Spleen (tissue), 11 donors: ENCODE results near the gene STXBP6. TPM values are rescaled to one million over a fixed set of nuclear protein-coding genes. Genes with fewer than 3 reads are reported as not detected.
"Not testable (repeated sequence)": the region's sequence is repeated elsewhere in the genome, so short reads cannot be mapped to it uniquely, and the experiment has no call there.

Experiments used
- DNase-seq: peaks from one replicate; pipeline ENCODE4 v3.0.0-alpha.2; 2020
- H3K27ac ChIP-seq, 8 donors: fragments of 200-600 bp; sonication (generic) in 7 of 8; 1 replicate in 4 of 8; 2 replicates in 4 of 8; pipeline versions ENCODE4 v1.5.0 to v1.8.0; 2016 to 2021; ENCODE audit warnings: inconsistent platforms in 4 of 8, mild to moderate bottlenecking in 4 of 8, moderate library complexity in 1 of 8
- H3K27me3 ChIP-seq, 7 donors: fragments of 200-600 bp; sonication (generic) in 6 of 7; replicated peaks in 1 of 7; 1 replicate in 4 of 7; 2 replicates in 3 of 7; pipeline versions ENCODE4 v1.5.0 to v1.8.0; 2016 to 2021; ENCODE audit warnings: inconsistent platforms in 3 of 7, mild to moderate bottlenecking in 1 of 7
- H3K36me3 ChIP-seq, 6 donors: fragments of 200-600 bp; sonication (generic) in 5 of 6; 1 replicate in 4 of 6; 2 replicates in 2 of 6; pipeline versions ENCODE4 v1.5.0 to v1.8.0; 2016 to 2021; ENCODE audit warnings: inconsistent platforms in 2 of 6
- H3K4me1 ChIP-seq, 6 donors: fragments of 200-600 bp; sonication (generic) in 5 of 6; 1 replicate in 3 of 6; 2 replicates in 3 of 6; pipeline versions ENCODE4 v1.5.0 to v1.8.0; 2016 to 2021; ENCODE audit warnings: inconsistent platforms in 3 of 6
- H3K4me3 ChIP-seq, 8 donors: fragments of 200-600 bp; sonication (generic) in 7 of 8; 1 replicate in 4 of 8; 2 replicates in 4 of 8; pipeline versions ENCODE4 v1.5.0 to v1.8.0; 2016 to 2021; ENCODE audit warnings: inconsistent platforms in 4 of 8, mild to moderate bottlenecking in 4 of 8, moderate library complexity in 2 of 8
- H3K9me3 ChIP-seq, 8 donors: fragments of 200-600 bp; sonication (generic) in 7 of 8; 1 replicate in 4 of 8; 2 replicates in 4 of 8; pipeline versions ENCODE4 v1.5.0 to v1.8.0; 2016 to 2021; ENCODE audit warnings: inconsistent platforms in 4 of 8
- POLR2A ChIP-seq, 3 donors: fragments of 450-650 bp; IDR thresholded peaks; one replicate each; pipeline ENCODE4 v1.5.1; 2017; ENCODE audit warnings: antibody characterized with exemption in 3 of 3, mild to moderate bottlenecking in 1 of 3
- POLR2AphosphoS5 ChIP-seq, 3 donors: sonication (generic); formaldehyde crosslinking; IDR thresholded peaks; one replicate each; pipeline ENCODE4 v1.5.1; 2017; ENCODE audit warnings: antibody characterized with exemption in 3 of 3
- WGBS, 5 donors: extraction: QIAGEN DNeasy Blood & Tissue Kit in 3 of 5; methylation state at CpG; one replicate each; pipeline versions ENCODE4 v1.1.5 to v1.1.7; 2013 to 2018; 5-methylcytosine and 5-hydroxymethylcytosine counted together
- intact Hi-C: fragments of 100-400 bp; cut with DNase I; formaldehyde crosslinking; loops from one replicate; pipeline ENCODE4 v1.15.0; 2023; ENCODE audit warnings: low total_unique reads
- polyA plus RNA-seq, 3 donors: library from polyadenylated mRNA; stranded (reverse); fragments of 200-250 nt; gene quantifications; one replicate each; pipeline ENCODE4 v1.2.1, GENCODE V29; 2013
- total RNA-seq, 7 donors: library from RNA; depleted of rRNA in 3 of 7; stranded (reverse); fragments of >200 nt in 3 of 7; fragmentation: NEBNext Ultra II Directional in 4 of 7; extraction: Animal tissue kit (Norgen Biotek cat#: 25700) in 4 of 7; gene quantifications; one replicate each; pipeline versions ENCODE4 v1.1.0 to v1.2.1, GENCODE V29; 2016 to 2021
- TF ChIP-seq, protein P1 (sequence below), 11 experiments: fragments of 200-600 bp in 7 of 11; fragments of 450-650 bp in 4 of 11; sonication (generic) in 4 of 11; IDR thresholded peaks in 8 of 11; conservative IDR thresholded peaks in 3 of 11; 1 replicate in 7 of 11; 2 replicates in 4 of 11; pipeline versions ENCODE4 v1.4.0 to v1.8.0; 2016 to 2021; ENCODE audit warnings: antibody characterized with exemption in 11 of 11, inconsistent platforms in 4 of 11, mild to moderate bottlenecking in 1 of 11
- donor health status: healthy with polysubstance abuse.
- donor health status: DM: no; HTN: no; CAD: no; lungs with moderate emphysema.
- donor health status: DM: no; HTN: no; CAD: no.
- donor health status: Bipolar disorder and iron deficiency.
- donor health status: healthy.
- donor health status: DM: no; HTN: no; CAD: no.
- donor health status: DM: yes; HTN: yes; CAD: no.

STXBP6 gene
- total and polyA plus RNA-seq, 10 donors = 0.76 to 1.4 (median 0.87) TPM

- Histone ChIP-seq H3K27ac (no peak overlapping the region), H3K9me3 (no peaks in the 10 kb centered on the region), H3K27me3 (no peaks in the 10 kb centered on the region), H3K4me1 (no peaks in the 10 kb centered on the region), H3K36me3 (no peaks in the 10 kb centered on the region), H3K4me3 (no peak overlapping the region)
- no peak for DNase-seq
- intact Hi-C loops = no loop called here
- WGBS, 5 donors = 60 to 72% (median 67%) methylated on average over 4 of the region's 4 CpGs
- TF ChIP-seq POLR2A (IDR thresholded peaks at IDR 0.05) (no peak), POLR2AphosphoS5 (IDR thresholded peaks at IDR 0.05) (no peak)
- TF ChIP-seq, protein P1, sequence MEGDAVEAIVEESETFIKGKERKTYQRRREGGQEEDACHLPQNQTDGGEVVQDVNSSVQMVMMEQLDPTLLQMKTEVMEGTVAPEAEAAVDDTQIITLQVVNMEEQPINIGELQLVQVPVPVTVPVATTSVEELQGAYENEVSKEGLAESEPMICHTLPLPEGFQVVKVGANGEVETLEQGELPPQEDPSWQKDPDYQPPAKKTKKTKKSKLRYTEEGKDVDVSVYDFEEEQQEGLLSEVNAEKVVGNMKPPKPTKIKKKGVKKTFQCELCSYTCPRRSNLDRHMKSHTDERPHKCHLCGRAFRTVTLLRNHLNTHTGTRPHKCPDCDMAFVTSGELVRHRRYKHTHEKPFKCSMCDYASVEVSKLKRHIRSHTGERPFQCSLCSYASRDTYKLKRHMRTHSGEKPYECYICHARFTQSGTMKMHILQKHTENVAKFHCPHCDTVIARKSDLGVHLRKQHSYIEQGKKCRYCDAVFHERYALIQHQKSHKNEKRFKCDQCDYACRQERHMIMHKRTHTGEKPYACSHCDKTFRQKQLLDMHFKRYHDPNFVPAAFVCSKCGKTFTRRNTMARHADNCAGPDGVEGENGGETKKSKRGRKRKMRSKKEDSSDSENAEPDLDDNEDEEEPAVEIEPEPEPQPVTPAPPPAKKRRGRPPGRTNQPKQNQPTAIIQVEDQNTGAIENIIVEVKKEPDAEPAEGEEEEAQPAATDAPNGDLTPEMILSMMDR (IDR thresholded peaks at IDR 0.05 in 8 of 11, conservative IDR thresholded peaks at IDR 0.05 in 3 of 11) = no peak
These were observed 210.9 kb downstream of the STXBP6 start for GRCh38 chr14:24838945-24839616.

DNA sequence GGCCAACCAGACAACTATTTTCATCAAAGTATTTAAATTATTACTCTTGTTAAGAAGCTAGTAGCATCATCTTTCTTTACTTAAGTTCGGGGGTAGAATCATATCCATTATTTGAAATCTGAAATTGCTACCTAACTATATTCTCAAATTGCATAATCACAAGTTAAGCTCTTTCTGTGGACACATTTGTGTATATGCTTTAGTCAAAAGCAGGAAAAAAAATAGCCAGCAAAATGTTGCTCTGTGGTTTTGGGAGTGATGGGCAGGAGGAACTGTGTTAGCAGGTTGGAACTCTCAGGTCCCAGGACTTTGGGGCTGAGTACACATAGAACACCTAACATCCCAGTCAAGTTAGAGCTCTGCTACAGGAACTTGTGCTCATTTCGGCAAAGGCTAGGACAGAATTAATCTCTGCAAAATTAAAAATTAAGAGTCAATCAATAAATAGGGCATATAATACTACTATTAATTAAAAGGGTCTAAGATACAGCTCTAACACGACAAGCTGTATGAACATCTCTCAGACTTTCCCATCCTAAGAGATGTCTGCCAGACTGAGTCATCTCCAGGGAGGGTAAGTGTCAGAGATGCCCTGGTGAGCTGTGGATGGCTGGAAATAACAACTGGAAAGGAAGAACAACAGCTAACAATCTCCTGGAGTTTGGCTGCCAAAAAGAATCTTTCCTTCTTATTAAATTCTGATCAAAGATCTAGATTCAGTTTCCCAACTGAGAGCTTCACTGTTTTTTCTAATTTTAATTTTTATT is 212.5 kb downstream of the STXBP6 start:
- Histone ChIP-seq H3K4me3 (no peak overlapping the region), H3K27me3 (no peaks in the 10 kb centered on the region), H3K9me3 (no peaks in the 10 kb centered on the region), H3K36me3 (no peaks in the 10 kb centered on the region), H3K27ac (no peak overlapping the region), H3K4me1 (no peaks in the 10 kb centered on the region)
- DNase-seq = no peak
- intact Hi-C loops = no loop called here
- TF ChIP-seq POLR2AphosphoS5 (IDR thresholded peaks at IDR 0.05) = no peak
- no peak for TF ChIP-seq POLR2A (IDR thresholded peaks at IDR 0.05)
- TF ChIP-seq, protein P1 (IDR thresholded peaks at IDR 0.05 in 8 of 11, conservative IDR thresholded peaks at IDR 0.05 in 3 of 11) = no peak
- 70 to 92% (median 89%) methylated on average over 3 of the region's 3 CpGs for WGBS, 5 donors

DNA sequence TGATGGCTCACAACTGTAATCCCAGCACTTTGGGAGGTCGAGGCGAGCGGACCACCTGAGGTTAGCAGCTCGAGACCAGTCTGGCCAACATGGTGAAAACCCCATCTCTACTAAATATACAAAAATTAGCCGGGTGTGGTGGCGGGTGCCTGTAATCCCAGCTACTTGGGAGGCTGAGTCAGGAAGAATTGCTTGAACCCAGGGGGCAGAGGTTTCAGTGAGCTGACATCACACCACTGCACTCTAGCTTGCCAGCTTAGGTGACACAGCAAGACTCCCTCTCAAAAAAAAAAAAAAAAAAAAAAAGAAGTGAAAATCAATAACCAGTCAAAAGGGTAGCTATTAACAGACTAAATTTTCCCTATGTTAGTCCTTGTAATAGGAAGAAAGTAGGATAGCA is 213.6 kb downstream of the STXBP6 start:
- intact Hi-C loops = not testable (repeated sequence)

GRCh38 chr14:24834956-24835355 is 215.0 kb downstream of the STXBP6 start:
- Histone ChIP-seq H3K4me3 (no peak overlapping the region), H3K27ac (no peak overlapping the region), H3K27me3 (no peaks in the 10 kb centered on the region), H3K4me1 (no peaks in the 10 kb centered on the region), H3K9me3 (no peaks in the 10 kb centered on the region), H3K36me3 (no peaks in the 10 kb centered on the region)
- 88 to 94% (median 92%) methylated on average over 6 of the region's 6 CpGs for WGBS, 5 donors
- intact Hi-C loops = no loop called here
- TF ChIP-seq, protein P1 (IDR thresholded peaks at IDR 0.05 in 8 of 11, conservative IDR thresholded peaks at IDR 0.05 in 3 of 11) = no peak
- TF ChIP-seq POLR2A (IDR thresholded peaks at IDR 0.05) (no peak), POLR2AphosphoS5 (IDR thresholded peaks at IDR 0.05) (no peak)
- no peak for DNase-seq

More for the DNA sequence above, 213.6 kb downstream of the STXBP6 start:
- not testable (repeated sequence) for H3K4me1 ChIP-seq, H3K27me3 ChIP-seq, H3K36me3 ChIP-seq, H3K9me3 ChIP-seq, H3K4me3 ChIP-seq, DNase-seq, H3K27ac ChIP-seq
- 76 to 98% (median 82%) methylated on average over 6 of the region's 6 CpGs for WGBS, 5 donors
